Measurements from ENCODE around the gene LHX8. TPM values are rescaled to one million over a fixed set of nuclear protein-coding genes. Genes with fewer than 3 reads are reported as not detected.

Gene LHX8
- not detected in 2 replicates for total RNA-seq

DNA sequence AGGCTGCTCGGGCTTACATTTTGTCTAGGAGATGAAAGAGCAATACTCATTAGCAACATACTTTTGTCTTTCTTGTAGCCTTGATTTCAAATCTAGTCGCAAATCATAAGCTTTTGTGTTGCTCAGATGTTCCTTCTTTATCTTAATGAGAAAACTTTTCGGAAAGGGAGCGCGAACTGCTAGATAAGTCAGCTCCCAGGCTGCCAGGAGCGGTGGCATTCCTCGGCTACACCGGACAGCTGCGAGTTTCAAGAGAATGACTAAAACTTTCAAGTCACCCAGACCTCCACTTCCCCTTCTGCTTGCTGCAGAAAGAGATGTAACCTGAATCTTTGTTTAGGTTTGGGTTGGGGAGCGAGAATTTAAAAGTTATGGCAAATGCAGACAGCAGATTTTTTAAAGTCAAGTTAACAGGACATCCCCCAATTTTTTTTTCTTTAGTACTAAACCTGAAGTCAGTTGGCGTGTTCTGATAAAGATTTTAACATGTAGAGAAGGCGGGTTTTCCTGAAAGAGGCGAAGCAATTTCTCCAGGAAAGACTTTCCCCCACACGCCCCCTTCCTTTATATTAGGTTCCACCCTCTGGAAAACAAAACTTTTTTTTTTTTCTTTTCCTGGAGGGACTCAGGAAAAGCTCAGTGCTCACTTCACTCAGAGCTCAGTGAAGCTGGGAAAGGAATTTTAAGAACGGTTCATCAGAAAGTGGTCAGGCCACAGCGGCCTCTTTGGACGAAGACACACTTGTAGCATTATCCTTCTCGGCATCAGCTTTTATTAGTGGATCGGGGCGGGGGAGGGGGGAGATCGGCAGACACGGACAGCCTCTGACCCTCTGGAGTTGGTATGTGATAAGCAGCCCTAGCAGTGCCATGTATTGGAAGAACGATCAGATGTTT lies at the start of gene LHX8:
Gene LHX8 (plus strand): TSS at position 639 of the 897 bp plus-strand sequence. CDS start 2,227 bp downstream, outside the sequence.

Data from bronchus fibroblast of lung (primary cell).